Limb (tissue), 2 donors: ENCODE measurements around the gene KCTD11.
"Not testable (repeated sequence)": the region's sequence is repeated elsewhere in the genome, so short reads cannot be mapped to it uniquely, and the experiment has no call there.

Experiments
- DNase-seq, 2 donors: peaks; one replicate each; pipeline ENCODE4 v3.0.0-alpha.2; 2016; ENCODE audit errors: extremely low spot score in 2 of 2

The KCTD11 gene

DNA sequence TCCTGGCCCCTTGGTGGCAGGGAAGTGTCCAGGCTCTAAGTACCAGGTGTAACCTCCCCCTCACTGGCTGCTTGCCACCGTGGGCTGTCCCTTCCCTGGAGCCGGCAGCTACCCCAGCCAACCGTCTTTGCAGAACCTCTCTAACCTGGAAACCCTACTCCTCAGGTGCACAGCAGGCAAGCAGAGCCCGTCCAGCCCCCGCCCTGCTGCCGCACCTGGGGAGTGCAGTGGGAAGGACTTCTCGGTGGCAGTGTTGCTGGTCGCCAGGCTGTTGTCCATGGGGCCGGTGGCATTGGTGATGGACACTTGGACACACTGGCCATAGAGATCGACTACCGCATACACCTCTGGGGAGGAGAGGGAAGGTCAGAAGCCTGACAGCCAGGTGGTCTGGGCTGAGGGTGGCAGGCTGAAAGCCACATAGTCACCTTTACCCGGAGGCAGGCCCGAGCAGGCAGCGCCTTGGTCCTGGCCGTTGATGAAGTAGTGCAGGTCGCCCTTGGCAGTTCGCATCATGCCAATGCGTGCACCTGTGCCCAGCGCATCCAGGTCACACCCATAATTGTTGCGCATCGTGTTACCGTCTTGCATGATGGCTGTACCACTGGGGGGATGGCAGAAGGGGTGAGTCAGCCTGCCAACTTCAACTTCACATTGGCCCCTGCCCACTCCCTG is 29.3 kb upstream of the KCTD11 start:
- no peak for DNase-seq

DNA sequence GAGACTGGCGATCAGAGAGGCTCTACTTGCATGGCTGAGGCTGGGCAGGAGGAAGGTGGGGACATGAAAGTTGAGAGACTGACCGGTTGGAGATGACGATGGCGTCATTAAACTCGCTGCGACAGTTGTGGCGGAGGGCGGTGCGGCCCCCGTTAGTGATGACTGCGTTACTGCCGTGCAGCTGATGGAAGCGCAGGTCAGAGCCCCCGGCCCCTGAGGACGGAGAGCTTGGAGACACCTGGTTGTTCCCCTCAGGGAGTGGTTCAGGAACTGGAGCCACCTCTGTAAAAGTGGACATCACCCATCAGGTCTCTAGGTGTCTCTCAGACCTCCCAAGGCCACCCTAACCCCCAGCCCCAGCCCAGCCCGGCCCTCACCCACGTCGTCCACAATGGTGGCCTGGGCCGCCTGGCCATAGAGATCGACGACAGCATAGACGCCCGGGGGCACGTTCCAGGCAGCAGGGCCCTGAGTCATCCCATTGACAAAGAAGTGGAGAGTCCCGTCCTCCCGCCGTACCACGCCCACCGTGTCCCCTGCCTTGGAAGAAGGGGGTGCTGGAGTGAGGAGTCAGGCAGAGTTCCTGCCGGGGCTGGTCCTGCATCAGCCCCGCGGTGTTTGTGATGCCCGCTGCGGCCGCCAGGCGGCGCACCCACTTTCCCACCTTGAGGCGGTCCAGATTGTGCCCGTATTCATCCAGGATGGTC is 28.1 kb upstream of the KCTD11 start:
- peak in 1 of 2 donors; percentile 77 for DNase-seq

DNA sequence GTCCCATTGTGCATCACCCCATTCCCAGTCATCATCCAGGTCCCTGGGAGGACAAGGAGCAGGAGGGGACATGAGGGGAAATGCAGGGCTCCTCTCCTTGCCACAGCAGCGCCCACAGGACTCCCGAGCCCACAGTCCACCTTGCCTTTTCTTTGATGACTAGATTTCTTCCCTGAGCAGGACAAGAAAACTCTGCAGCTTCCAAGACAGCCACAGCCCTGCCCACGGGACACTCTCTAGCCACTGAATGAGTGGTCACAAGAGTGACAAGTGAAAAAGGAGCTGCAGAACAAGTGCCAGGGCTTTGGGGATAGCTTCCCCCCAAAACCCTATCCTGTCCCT is 27.6 kb upstream of the KCTD11 start:
- DNase-seq, result no peak

DNA sequence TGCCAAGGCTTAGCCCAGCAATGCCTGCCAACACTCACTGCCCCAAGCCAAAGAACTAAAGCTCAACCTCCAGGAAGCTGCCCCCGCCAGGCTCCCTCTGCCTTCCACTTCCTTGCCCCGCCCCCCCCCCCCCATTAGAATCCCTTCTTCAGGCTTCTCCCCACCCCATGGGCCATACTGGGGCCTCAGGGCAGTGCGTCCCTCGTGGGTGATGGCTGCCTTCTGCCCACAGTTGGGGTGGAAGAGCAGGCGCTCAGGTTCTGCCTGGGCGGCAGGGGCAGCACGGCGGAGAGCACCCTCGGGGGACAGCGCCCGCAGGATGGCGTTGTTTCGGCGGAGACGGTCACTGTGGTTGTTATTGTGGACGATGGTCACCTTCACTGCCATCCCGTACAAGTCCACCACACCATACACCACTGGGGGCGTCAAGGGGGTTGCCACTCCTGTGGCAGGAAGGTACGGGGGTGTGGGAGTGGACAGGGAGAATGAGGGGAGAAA is 26.9 kb upstream of the KCTD11 start:
- DNase-seq, result no peak

DNA sequence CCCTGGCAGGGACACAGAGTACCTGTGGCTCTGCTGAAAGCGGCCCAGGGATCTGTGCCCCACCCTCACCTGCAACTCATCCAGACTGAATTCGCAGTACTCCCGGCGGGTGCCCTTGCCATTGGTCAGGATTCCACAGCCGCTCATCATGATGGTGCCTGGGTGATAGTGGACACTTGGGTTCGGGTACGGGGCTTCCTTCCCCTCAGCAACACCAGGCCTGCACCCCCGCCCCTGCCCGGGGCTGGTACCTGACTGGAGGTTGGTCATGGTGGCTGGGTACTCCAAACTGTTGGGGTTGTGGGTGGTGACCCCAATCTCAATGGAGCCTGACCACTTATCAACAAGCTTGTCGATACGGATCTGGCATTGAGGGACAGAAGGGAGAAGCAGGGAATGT is 25.8 kb upstream of the KCTD11 start:
- DNase-seq, result no peak

DNA sequence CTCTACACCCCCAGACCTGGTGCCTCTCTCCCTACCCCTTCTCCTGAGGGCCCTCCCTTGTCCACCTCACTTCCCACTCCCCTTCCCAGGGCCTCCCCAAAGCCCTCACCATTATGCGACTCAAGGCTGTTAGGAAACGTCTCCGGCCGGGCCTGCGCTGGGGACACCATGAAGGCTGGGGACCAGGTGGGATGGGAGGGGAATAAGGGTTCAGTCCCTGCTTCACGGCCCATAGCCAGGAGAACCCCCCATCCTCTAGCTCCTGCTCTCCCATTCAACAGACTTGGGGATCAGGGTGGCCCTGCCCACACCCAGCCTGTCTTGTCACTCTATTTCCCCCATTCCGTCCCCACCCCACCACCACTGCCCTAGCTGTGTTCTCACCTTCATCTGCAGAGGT is 24.9 kb upstream of the KCTD11 start:
- no peak for DNase-seq

DNA sequence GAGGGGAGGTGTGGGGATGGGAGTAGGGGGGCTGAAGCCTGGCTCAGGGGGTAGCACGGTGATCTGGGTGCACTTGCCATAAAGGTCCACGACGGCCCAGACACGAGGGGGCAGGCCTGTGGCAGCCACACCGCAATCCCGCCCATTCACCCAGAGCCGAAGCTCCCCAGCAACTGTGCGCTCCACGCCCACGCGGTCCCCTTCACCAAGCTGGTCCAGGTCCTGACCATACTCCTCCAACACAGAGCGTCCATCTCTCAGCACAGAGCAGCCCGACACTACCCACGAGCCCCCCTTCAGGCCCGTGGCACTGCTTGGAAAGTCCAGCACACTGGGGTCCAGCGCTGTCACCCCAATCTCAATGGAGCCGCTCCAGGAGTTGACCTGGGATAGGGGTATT is 24.5 kb upstream of the KCTD11 start:
- no peak for DNase-seq

DNA sequence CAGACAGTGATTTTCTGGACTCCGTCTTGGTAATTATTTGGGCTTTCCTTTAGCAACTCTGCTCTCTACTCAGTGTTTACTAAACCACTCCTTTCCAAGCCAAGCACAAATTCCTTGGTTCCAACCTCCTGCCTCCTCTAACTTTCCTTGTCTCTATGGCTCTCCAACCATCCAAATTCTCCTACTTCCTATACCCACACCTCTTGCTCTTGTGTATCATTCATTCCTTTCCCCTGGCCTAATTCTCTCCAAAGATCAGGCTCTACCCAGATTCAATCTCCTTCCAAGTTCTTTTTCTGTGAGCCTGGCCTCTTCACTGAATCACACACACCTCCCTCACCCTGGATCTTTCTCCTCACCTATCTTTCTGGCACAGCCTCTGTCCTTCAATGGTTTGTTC is 24.0 kb upstream of the KCTD11 start:
- DNase-seq, result no peak

DNA sequence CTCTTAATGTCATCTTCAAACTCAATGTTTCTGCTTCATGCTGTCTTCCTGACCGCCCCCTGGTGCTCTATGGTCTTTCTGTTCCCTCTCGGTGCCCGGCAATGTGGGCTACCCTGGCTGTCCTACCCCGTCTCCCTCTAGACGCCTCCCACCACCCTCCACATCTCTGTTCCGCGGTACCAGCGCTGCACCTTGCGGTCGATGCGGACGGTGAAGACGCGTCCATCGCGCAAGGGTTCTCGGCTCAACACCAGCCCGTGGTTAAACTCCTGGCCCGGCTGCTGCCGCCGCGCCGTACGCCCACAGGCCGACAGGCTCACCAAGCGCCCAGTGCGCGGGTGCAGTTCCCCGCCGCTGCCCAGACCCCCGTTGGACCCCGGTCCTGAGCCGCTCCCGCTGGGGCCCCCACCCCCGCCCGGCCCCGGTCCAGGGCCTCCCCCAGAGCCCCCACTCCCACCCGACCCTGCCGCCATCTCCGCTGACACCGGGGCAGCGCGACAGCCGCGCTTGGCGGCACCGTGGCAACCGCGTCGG is 23.1 kb upstream of the KCTD11 start, which contains the start of gene NEURL4:
TSS of gene NEURL4 (minus strand) at position 496 of the 534 bp plus-strand sequence. CDS start at position 473, 23 bp downstream.
- peak in 1 of 2 donors; percentile 9 for DNase-seq

DNA sequence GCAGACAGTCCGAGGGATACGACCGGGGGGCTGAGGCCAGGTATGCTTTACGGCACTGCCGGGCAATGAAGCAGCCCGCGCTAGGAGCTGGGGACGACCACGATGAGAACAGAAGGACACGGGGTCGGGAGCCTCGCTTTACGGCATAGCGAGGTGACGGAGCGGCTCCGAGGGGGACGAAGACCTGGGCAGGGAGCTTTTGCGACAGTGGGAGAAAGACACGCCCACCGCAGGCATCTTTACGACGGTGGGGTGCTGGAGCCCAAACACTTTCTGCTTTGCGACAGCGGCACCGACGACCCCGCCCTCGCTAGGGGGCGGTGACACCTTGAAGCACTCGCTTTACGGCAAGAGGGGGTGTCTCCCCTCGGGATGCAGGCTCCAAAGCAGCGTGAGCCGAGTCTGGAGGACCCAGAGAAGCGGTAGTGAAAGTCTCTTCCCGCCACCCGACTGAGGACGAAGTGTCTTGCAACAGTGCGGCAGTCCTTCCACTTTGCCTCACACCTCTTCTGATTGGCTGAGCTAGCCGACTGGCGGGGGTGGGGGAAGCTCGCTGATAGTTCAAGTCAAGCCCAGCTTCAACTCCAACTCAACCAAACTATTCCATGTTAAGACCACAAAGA is 22.5 kb upstream of the KCTD11 start:
- peak; percentile 98 for DNase-seq

DNA sequence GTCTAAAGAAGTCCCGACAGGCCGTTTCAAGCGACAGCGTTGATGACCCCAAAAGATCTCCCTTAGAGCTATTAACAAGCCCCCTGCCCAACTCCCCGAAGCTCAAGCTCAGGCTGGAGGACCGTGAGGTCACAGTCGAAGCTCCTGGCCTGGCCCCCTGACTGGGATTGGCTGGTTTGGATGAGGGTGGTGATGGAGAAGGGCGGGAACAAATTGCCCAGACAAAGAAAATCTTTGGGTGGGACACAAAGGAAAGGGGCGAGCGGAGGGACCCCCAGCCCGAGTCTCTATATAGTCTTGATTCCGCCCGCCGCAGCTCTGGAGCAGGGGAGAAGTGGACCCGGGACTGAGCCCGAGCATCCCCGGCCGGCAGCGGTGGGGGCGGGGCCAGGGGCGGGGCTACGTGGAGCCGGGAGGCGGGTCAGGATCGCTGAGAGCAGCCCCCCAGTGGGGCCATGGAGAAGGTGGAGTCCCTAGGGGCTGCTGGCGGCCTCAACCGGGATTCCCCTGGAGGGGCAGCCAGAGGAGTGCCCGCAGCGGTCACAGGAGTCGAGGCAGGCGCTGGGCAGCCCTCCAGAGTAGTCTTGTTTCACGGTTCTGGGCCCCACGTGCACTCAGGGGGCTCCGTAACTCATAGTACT is 21.8 kb upstream of the KCTD11 start:
- peak; percentile 84 to 89 for DNase-seq

DNA sequence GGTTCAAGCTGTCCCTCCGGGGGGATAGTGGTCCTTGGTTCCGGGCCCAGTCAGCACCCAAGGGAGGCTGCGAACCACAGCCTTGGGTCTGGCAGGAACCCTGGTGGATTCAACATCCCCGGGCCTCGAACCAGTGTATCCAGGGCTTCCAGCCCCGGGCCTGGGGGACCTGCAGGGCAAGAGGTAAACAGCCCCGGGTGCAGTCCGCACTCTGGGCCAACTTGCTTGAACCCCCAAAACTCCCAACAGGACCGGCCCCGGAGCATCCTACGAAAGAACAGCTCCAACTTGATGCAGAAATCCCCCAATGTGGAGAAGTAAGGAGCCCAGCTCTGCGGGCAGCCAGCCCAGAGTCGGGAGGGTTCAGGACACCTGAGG is 21.3 kb upstream of the KCTD11 start:
- no peak for DNase-seq

DNA sequence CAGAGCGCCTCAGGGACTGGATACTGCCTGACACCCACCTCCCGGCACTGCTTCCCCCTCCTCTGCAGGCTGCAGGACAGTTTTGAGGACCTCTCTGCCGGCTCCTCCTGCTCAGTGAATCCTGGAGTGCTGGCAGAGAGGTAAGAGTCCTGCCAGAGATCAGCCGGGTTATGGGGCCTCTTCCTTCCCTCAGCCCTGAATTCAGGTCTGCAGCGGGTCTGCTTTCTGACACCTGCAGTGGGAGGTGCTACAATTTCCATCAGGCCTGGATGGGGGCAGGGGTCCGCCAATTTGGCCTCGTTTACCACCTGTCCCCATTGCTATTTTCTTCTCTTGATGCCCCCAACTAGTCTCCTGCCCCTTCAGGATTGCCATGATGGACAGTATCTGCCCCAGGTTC is 19.9 kb upstream of the KCTD11 start:
- no peak for DNase-seq

DNA sequence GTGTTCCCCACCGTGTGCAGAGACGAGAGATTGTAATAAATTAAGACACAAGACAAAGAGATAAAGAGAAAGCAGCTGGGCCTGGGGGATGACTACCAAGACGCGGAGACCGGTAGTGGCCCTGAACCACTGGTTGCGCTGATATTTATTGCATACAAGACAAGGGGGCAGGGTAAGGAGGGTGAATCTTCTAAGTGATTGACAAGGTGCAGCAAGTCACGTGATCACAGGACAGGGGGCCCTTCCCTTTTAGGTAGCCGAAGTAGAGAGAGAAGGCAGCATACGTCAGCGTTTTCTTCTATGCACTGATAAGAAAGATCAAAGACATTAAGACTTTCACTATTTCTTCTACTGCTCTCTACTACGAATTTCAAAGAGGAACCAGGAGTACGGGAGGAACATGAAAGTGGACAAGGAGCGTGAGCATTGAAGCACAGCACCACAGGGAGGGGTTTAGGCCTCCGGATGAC is 19.3 kb upstream of the KCTD11 start:
- not testable (repeated sequence) for DNase-seq

DNA sequence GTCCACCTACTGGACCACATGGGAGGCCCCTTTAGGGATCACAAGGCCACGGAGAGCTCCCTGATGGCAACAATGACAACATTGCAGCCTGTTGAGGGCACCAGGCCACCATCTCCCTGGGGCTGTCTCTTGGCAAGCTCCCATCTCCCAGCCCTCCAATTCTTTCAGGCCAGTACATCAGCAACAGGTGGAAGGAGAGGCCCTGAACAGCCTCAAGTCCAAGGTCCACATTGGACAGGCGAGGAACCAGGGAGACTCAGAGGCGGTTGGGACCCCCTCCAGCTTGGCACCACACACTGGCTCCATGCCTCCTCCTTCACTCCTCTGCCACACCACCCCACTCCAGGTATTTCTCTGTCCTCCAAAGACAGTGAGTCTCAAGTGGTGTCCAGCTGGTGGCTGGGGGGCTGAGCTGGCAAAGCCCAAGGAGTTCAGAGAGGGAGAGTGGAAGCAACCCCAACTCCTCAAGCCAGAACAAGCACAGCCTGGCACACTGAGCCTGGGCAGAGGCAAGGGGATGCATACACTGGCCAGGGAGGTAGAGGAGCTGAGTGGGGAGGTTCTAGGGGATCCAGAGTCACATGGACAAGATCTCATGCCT is 16.9 kb upstream of the KCTD11 start:
- no peak for DNase-seq

DNA sequence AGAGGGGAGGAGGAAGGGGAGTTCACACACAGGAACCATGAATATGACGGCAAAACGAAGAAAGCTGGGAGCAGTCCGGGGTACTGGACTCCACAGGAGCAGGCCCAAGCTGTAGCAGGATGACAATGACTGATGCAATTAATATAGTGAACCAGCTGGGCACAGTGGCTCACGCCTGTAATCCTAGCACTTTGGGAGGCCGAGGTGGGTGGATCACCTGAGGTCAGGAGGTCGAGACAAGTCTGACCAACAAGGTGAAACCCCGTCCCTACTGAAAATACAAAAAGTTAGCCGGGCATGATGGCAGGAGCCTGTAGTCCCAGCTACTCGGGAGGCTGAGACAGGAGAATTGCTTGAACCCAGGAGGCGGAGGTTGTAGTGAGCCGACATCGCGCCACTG is 16.2 kb upstream of the KCTD11 start:
- not testable (repeated sequence) for DNase-seq

DNA sequence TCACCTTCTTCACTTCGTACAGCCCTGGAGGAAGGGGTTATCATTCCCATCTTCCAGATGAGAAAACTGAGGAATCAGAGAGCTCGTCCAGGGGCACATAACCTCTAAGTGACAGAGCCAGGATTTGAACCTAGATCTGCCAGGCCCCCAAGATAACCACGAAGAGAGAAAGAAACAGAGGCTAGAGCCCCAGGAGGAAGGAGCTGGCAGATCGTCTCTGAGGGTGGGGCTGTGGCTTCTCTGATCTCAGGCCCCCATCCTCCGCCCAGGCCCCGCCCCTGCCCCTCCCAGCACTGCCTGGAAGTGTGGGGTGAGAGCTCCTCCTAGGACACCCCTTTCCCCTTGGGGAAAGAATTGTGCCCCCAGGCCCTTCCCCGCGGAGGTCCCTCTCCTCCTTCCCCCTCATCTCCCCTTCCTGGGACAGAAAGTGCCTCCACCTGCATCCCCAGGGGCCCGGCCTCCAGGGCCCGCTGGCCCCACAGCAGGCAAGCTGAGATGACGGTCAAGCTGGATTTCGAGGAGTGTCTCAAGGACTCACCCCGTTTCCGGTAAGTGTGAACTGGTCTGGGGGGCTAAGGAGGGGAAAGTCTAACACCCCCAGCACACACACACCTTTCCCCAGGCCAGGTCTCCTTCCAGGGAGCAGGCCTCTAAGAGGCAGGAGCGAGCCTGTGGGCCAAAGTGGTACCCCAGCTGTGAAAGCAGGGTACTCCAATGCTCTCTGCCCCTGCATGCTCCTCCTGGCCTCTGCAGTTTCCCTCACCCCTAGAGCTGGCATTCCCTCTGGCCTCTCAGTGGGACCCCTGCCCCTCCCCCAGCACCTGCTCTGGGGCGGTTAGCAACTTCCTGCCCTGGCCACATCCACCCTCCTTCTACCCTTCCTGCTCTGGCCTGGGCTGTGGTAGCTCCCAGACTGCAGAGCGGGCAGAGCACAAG is 15.5 kb upstream of the KCTD11 start, which contains the start of gene ACAP1:
TSS of gene ACAP1 (plus strand) at position 290 of the 936 bp plus-strand sequence. CDS start at position 496, 206 bp downstream.
- no peak for DNase-seq

DNA sequence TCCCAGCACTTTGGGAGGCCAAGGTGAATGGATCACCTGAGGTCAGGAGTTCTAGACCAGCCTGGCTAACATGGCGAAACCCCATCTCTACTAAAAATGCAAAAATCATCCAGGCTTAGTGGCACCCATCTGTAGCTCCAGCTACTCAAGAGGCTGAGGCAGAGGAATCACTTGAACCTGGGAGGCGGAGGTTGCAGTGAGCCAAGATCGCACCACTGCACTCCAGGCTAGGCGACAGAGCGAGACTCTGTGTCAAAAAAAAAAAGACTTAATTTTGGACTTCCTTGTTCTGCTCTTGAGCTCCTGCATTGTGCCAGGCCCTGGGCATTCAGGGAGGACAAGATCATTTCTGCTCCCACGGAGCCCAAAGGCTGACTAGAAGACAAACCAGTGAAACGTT is 14.4 kb upstream of the KCTD11 start:
- not testable (repeated sequence) for DNase-seq

DNA sequence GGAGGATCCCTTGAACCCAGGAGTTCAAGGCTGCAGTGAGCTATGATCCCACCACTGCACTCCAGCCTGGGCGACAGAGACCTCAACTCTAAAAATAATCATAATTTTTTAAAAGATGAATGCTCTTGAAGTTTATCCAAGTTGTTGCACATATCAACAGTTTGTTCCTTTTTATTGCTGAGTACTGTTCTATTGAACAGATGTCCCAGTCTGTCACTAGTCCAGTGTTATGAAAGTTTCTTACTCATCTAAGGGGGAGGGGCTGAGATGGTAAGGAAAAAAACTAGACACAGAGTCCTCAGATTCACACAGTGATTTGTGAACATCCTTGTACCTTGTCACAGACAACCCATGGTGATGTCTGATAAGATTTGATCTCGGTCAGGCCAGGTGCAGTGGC is 11.8 kb upstream of the KCTD11 start:
- no peak for DNase-seq

DNA sequence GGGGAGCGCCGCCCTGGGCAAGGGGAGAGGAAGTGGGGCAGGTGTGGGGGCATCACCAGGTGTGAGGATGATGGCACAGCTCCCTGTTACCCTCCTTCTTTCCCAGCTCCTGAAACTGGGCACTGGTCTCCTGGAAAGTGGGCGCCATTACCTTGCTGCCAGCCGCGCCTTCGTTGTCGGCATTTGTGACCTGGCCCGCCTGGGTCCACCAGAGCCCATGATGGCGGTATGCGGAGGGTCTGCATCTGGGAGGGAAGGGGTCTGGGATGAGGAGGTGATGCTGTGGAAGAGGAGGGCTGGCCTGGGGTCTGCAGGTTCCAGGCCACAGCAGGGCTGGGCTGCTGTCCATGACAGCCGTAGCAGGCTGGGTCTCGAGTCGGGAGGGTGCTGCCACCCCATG is 10.1 kb upstream of the KCTD11 start:
- no peak for DNase-seq
